ENCODE data around the gene IGFBP7. TPM values are rescaled to one million over a fixed set of nuclear protein-coding genes. Genes with fewer than 3 reads are reported as not detected.

Gene IGFBP7
- total RNA-seq, 1 donor = 117 TPM

DNA sequence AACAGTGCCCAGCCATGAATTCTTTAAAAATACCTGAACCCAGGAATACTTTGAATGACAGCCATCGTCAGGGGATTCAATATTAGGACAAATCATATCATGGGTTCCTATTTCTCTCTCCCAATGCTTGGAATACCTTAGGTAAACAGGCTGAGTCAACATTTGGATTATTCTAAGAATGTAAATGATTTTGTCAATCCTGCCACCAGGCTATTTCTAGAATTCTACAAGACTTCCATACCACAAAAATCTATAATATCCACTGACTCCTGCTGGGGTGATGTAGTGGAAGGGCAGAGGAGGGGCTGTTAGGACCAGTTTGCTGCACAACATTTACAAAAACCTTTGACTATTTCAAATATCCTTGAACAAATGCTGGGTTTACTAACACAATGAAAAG is 65.2 kb downstream of the IGFBP7 start:
- DNase-seq (ENCODE audit: low read depth in 2 of 3, low spot score in 2 of 3) = no peak

GRCh38 chr4:57044279-57044678 is 65.9 kb downstream of the IGFBP7 start:
- DNase-seq (ENCODE audit: low read depth in 2 of 3, low spot score in 2 of 3) = no peak

GRCh38 chr4:57043347-57044251 is 66.6 kb downstream of the IGFBP7 start:
- no peak for DNase-seq (ENCODE audit: low read depth in 2 of 3, low spot score in 2 of 3)

- DNase-seq (ENCODE audit: low read depth in 2 of 3, low spot score in 2 of 3) = no peak
Measured at GRCh38 chr4:57042711-57043169, 67.4 kb downstream of the IGFBP7 start.

DNA sequence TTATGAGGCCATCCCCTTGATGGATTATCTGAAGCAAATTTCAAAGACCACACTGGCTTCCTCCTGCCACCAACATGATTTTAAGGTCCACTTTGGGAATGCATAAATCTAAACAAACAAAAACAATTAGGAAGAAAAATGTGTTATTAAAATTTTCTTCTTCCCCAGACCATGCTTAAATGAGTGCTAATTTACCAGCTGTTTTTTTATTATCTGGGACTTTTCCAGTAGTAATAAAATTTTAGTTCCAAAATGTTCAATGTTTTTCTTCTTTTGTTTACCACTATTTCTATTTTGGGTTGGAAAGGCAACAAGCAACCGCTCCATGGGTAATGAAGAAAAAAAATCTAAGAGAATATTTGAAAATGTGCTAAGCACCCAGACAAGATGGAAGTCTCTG is 69.2 kb downstream of the IGFBP7 start:
- no peak for DNase-seq (ENCODE audit: low read depth in 2 of 3, low spot score in 2 of 3)

DNA sequence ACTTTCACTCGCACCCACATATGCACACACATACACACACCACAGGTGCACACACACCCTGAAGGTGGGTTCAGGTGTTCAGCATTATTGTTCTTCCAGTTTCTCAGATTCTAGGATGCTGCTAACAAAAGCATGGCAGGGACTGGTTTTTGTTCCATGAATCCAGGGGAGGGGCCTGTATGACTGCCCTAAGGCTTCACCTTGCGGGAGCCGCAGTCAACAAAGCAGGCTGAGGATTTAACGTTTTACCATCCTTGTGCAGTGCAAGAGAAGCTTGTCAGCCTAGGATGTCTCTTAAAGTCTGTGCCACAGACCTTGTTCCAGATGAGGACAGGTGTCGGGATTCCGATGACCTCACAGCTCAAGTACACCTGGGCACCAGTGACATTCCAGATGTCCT is 69.7 kb downstream of the IGFBP7 start:
- DNase-seq (ENCODE audit: low read depth in 2 of 3, low spot score in 2 of 3) = no peak

GRCh38 chr4:57039345-57039744 is 70.8 kb downstream of the IGFBP7 start:
- DNase-seq (ENCODE audit: low read depth in 2 of 3, low spot score in 2 of 3) = no peak

DNA sequence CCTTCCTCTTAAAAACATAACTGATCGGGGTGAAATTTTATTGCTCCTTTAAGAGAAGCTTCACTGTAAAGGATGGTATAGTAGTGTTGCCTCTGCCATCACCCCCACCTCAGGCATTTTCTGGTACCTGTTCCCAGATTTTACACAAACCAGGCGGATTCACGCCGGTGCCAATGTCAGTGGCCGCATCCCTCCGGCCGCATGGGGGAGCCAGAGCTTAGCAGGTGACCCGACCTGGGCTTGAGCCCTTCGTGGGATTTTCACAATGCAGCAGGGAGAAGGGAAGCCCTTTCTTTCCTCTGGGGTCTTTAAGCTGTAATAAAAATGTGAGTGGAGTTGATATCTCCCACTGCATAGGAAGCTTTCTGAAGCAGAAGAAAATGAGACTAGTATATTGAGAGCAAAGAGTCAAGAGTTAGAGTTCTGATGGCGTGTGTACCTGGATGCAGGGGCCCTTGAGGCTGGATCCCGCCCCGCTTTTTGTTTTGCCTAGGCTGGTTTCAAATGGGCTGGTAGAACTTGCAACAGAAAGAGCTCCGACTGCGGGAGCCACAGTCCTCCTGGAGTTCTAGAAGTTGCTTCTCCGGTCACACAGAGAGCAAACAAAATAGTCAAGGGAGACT is 72.1 kb downstream of the IGFBP7 start:
- DNase-seq (ENCODE audit: low read depth in 2 of 3, low spot score in 2 of 3) = peak in 2 of 3 donors; percentile 41 to 61

DNA sequence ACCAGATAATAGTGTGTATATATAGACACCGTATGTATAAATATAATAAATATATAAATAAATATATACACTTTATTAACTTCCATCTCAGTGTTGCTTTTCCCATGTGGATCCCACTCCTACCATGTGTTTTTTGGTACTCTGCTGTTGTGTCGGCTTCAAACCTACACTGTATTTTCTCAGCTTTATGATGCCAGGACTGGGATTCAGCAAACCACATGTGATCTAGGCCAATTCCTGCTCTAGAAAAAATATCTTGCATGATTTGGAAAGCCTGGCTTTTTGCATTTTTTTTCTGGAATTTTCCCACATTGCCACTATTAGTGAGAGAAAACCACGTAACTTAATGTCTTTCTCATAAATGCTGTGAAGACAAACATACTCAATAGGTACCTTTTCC is 75.7 kb downstream of the IGFBP7 start:
- DNase-seq (ENCODE audit: low read depth in 2 of 3, low spot score in 2 of 3) = no peak

DNA sequence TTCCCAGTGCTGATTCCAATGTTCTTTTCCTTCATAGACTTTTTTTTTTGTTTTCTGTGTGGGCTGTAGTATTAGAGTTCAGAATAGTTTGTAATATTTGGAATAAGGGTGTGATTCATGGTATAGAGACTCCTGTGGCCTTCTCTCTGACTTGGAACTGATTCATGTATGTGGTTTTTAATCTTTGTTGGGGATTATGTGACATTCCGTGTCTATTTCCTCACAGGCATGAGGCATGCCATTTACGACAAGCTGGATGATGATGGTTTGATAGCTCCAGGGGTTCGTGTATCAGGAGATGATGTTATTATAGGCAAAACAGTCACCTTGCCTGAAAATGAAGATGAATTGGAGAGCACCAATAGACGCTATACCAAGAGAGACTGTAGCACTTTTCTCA is 87.1 kb downstream of the IGFBP7 start:
- no peak for DNase-seq (ENCODE audit: low read depth in 2 of 3, low spot score in 2 of 3)

DNA sequence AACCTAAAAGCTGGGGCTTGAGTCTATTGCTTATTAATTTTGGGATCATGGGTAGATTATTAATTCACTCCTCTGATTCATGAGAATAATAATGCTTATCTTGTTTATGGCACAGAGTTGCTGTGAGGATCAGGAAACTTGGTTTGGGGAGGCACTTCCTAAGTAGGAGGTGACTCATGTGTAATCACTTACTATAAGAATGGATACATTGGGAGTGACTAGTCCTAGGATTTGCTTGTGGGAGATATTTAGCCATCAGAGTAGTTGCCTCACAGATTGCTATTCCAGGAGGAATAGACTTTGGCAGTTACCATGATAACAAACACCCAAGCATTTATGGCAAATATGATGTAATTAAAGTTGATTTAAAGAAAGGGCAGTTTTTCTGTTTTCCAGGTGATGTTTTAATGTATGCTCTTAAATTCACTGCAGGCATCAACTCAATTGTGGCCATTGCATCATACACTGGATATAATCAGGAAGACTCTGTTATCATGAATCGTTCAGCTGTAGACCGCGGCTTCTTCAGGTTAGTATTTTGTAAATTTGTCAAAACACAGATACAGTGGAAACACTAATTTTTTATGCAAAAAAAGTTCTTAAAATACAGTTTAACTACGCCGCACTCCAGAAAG is 89.6 kb downstream of the IGFBP7 start:
- no peak for DNase-seq (ENCODE audit: low read depth in 2 of 3, low spot score in 2 of 3)

DNA sequence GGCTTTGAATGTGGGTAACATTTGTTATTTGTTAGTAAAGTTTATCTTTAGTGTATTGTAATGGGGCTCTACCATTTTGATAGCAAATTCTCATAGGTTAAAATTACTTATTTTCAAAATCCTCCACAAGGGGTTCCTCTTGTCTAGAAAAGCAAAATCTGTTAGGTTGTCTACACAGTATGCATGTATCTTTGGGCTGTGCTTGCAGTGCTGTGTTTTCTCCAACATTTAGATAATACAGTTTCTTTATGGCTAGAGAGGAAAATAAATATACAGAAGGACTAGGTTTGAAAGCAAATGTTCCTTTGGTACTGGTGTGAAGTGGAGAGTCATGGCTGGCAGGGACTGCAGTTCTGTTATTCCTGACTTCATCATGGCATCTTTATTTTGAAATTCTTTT is 91.2 kb downstream of the IGFBP7 start:
- DNase-seq (ENCODE audit: low read depth in 2 of 3, low spot score in 2 of 3) = peak in 1 of 3 donors; percentile 10

GRCh38 chr4:57013543-57014120 is 96.6 kb downstream of the IGFBP7 start:
- DNase-seq (ENCODE audit: low read depth in 2 of 3, low spot score in 2 of 3) = no peak

DNA sequence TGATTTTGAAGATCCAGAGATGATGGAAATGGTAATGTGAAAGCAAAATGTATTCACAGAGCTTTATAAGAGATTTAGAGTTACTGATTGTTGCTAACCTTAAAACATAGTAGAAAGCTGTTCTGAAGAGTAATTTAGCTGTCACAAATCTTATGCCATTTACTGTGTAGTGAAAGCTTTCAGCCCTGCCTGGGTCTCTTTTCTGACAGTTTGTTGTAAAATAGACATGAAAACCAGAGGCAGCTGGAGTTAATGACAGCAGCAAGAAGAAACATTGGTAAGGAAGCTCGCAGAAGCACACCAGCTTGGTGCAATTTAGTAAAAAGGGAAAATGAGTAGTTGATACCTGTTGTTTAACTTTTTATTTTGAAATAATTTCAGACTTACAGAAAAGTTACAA is 110.4 kb downstream of the IGFBP7 start:
- no peak for DNase-seq (ENCODE audit: low read depth in 2 of 3, low spot score in 2 of 3)

DNA sequence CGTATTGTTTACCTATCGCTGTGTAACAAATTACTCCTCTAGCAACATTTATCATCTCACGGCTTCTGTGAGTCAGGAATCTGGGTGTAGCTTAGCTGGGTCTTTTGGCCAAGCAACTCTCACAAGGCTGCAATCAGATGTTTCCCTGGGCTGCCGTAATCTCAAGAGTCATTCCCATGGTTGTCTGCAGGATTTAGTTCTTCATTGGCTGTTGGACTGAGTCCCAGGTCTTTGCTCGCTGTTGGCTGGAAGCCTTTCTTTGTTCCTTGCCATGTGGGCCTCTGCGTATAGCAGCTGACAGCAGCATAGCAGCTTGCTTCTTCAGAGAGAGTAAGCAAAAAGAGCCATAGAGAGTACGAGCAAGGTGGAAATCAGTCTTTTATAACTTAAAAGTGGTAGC is 114.7 kb downstream of the IGFBP7 start:
- no peak for DNase-seq (ENCODE audit: low read depth in 2 of 3, low spot score in 2 of 3)

DNA sequence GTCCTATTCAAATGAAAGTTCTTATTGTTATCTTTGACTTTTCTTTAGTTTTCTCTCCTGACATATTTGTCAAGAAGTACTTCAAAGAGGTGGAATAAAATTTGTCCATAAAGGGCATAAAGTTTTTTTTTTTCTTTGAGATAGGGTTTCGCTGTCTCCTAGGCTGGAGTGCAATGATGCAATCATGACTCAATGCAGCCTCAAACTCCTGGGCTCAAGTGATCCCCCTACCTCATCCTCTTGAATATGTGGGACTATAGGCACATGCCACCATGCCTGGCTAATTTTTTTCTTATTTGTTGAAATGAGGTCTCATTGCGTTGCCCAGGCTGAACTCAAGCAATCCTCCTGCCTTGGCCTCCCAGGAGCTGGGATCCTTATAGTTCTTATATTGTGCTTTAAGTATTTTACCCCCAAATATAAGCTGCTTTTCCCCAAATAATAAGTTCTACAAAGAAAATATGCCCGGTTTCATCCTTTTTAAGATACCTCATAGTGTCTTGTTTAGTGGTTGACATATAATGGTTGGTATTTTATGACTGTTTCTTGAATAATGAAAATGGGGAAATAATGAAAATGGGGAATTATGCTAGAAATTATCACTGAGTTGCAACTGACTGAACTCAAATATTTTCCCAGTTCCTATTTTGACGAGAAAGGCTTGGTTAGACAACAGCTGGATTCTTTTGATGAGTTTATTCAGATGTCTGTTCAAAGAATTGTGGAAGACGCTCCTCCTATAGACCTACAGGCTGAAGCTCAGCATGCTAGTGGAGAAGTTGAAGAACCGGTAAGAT is 119.9 kb downstream of the IGFBP7 start:
- DNase-seq (ENCODE audit: low read depth in 2 of 3, low spot score in 2 of 3) = no peak

- DNase-seq (ENCODE audit: low read depth in 2 of 3, low spot score in 2 of 3) = no peak
Measured at GRCh38 chr4:56986952-56987351, 123.2 kb downstream of the IGFBP7 start.

- DNase-seq (ENCODE audit: low read depth in 2 of 3, low spot score in 2 of 3) = no peak
Measured at GRCh38 chr4:56986192-56986591, 124.0 kb downstream of the IGFBP7 start.

DNA sequence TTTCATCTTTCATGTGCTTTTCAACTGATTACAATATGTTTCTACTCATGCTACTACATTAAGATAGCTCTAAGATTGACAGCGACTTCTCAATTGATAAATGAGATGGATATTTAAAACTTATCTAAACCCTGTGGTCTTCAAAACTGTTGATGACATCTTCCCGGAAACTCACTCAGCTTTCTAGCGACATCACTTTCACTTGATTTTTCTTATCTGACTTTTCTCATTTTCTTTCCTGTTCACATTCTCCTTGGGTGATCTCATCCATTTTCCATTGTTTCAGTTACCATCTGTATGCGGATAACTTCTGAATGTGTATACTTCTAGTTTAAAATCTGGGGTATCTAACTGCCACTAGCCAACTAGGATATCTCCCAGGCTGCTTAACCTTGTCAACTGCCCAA is 128.4 kb downstream of the IGFBP7 start:
- DNase-seq (ENCODE audit: low read depth in 2 of 3, low spot score in 2 of 3) = no peak
